GM23338 (cell line): ENCODE data around the gene CUL7.

Experiments used
- CREB1 ChIP-seq: fragments of 250-450 bp; sonication (Bioruptor Pico); IDR thresholded peaks from 2 replicates; pipeline ENCODE4 v1.5.0; 2020; ENCODE audit warnings: low read depth, mild to moderate bottlenecking, moderate library complexity
- EZH2 ChIP-seq: fragments of 200-600 bp; sonication (generic); IDR thresholded peaks from one replicate; pipeline ENCODE4 v1.8.0; 2017; ENCODE audit warnings: antibody characterized with exemption, mild to moderate bottlenecking, low read depth; ENCODE audit not compliant: unreplicated experiment
- EZH2phosphoT487 ChIP-seq: fragments of 200-600 bp; sonication (generic); IDR thresholded peaks from one replicate; pipeline ENCODE4 v1.8.1; 2018; ENCODE audit warnings: antibody characterized with exemption; ENCODE audit not compliant: unreplicated experiment
- JUNB ChIP-seq: IDR thresholded peaks from one replicate; pipeline ENCODE4 v1.6.1; 2016; ENCODE audit warnings: antibody characterized with exemption; ENCODE audit not compliant: unreplicated experiment
- NANOG ChIP-seq: IDR thresholded peaks from 2 replicates; pipeline ENCODE4 v1.6.1; 2016; ENCODE audit warnings: antibody characterized with exemption, borderline replicate concordance
- POLR2AphosphoS5 ChIP-seq: IDR thresholded peaks from 2 replicates; pipeline ENCODE4 v1.6.1; 2016; ENCODE audit warnings: antibody characterized with exemption, low read depth
- STAT1 ChIP-seq: IDR thresholded peaks from one replicate; pipeline ENCODE4 v1.6.1; 2016; ENCODE audit warnings: antibody characterized with exemption; ENCODE audit not compliant: unreplicated experiment
- ZNF114 ChIP-seq: fragments of 250-450 bp; sonication (Bioruptor Pico); IDR thresholded peaks from 2 replicates; pipeline ENCODE4 v1.5.0; 2020; ENCODE audit warnings: mild to moderate bottlenecking, moderate library complexity
- ZNF331 ChIP-seq: fragments of 250-450 bp; sonication (Bioruptor Pico); IDR thresholded peaks from 2 replicates; pipeline ENCODE4 v1.5.0; 2020; ENCODE audit warnings: low read depth, mild to moderate bottlenecking, moderate library complexity
- TF ChIP-seq, protein P1 (sequence below), 2 experiments: fragments of 200-600 bp in 1 of 2; sonication (generic) in 1 of 2; conservative IDR thresholded peaks; 2 replicates each; pipeline versions ENCODE4 v1.5.1 to v1.6.1; 2016 to 2017; ENCODE audit warnings: antibody characterized with exemption in 2 of 2, low read depth in 2 of 2, mild to moderate bottlenecking in 2 of 2, moderate library complexity in 1 of 2
- TF ChIP-seq, protein P2 (sequence below): IDR thresholded peaks from one replicate; pipeline ENCODE4 v1.6.1; 2018; ENCODE audit warnings: antibody characterized with exemption; ENCODE audit not compliant: unreplicated experiment
- TF ChIP-seq, protein P3 (sequence below): fragments of 250-450 bp; sonication (Bioruptor Pico); IDR thresholded peaks from 2 replicates; pipeline ENCODE4 v1.5.0; 2020; ENCODE audit warnings: mild to moderate bottlenecking, moderate library complexity
- TF ChIP-seq, protein P4 (sequence below): IDR thresholded peaks from 2 replicates; pipeline ENCODE4 v1.6.1; 2016; ENCODE audit warnings: antibody characterized with exemption

DNA sequence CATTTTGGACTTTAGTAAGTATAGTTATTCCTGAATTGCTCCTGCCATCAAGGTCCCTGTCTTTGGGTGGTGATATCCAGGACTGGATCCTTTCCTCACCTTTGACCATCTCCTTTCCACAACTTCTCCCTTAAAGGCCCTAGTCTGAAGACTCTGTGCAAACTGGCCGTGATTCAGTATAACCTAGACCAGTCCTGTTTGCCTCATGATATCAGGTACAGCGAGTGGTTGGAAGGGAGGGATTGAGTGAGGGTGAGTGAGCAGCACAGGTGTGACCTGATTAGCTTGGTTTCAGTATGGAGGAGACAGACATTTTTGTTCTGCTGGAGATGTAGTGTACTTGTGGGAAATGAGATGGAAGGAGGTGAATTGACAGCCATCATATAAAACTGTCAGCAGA lies 34.5 kb downstream of the CUL7 start:
- no peak for TF ChIP-seq POLR2AphosphoS5
- no peak for TF ChIP-seq EZH2
- TF ChIP-seq, protein P1, sequence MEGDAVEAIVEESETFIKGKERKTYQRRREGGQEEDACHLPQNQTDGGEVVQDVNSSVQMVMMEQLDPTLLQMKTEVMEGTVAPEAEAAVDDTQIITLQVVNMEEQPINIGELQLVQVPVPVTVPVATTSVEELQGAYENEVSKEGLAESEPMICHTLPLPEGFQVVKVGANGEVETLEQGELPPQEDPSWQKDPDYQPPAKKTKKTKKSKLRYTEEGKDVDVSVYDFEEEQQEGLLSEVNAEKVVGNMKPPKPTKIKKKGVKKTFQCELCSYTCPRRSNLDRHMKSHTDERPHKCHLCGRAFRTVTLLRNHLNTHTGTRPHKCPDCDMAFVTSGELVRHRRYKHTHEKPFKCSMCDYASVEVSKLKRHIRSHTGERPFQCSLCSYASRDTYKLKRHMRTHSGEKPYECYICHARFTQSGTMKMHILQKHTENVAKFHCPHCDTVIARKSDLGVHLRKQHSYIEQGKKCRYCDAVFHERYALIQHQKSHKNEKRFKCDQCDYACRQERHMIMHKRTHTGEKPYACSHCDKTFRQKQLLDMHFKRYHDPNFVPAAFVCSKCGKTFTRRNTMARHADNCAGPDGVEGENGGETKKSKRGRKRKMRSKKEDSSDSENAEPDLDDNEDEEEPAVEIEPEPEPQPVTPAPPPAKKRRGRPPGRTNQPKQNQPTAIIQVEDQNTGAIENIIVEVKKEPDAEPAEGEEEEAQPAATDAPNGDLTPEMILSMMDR (conservative IDR thresholded peaks at IDR 0.05; ENCODE audit: low read depth in 2 of 2), result no peak
- no peak for TF ChIP-seq EZH2phosphoT487
- no peak for TF ChIP-seq JUNB
- TF ChIP-seq, protein P2, sequence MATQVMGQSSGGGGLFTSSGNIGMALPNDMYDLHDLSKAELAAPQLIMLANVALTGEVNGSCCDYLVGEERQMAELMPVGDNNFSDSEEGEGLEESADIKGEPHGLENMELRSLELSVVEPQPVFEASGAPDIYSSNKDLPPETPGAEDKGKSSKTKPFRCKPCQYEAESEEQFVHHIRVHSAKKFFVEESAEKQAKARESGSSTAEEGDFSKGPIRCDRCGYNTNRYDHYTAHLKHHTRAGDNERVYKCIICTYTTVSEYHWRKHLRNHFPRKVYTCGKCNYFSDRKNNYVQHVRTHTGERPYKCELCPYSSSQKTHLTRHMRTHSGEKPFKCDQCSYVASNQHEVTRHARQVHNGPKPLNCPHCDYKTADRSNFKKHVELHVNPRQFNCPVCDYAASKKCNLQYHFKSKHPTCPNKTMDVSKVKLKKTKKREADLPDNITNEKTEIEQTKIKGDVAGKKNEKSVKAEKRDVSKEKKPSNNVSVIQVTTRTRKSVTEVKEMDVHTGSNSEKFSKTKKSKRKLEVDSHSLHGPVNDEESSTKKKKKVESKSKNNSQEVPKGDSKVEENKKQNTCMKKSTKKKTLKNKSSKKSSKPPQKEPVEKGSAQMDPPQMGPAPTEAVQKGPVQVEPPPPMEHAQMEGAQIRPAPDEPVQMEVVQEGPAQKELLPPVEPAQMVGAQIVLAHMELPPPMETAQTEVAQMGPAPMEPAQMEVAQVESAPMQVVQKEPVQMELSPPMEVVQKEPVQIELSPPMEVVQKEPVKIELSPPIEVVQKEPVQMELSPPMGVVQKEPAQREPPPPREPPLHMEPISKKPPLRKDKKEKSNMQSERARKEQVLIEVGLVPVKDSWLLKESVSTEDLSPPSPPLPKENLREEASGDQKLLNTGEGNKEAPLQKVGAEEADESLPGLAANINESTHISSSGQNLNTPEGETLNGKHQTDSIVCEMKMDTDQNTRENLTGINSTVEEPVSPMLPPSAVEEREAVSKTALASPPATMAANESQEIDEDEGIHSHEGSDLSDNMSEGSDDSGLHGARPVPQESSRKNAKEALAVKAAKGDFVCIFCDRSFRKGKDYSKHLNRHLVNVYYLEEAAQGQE, result no peak
- TF ChIP-seq, protein P3, sequence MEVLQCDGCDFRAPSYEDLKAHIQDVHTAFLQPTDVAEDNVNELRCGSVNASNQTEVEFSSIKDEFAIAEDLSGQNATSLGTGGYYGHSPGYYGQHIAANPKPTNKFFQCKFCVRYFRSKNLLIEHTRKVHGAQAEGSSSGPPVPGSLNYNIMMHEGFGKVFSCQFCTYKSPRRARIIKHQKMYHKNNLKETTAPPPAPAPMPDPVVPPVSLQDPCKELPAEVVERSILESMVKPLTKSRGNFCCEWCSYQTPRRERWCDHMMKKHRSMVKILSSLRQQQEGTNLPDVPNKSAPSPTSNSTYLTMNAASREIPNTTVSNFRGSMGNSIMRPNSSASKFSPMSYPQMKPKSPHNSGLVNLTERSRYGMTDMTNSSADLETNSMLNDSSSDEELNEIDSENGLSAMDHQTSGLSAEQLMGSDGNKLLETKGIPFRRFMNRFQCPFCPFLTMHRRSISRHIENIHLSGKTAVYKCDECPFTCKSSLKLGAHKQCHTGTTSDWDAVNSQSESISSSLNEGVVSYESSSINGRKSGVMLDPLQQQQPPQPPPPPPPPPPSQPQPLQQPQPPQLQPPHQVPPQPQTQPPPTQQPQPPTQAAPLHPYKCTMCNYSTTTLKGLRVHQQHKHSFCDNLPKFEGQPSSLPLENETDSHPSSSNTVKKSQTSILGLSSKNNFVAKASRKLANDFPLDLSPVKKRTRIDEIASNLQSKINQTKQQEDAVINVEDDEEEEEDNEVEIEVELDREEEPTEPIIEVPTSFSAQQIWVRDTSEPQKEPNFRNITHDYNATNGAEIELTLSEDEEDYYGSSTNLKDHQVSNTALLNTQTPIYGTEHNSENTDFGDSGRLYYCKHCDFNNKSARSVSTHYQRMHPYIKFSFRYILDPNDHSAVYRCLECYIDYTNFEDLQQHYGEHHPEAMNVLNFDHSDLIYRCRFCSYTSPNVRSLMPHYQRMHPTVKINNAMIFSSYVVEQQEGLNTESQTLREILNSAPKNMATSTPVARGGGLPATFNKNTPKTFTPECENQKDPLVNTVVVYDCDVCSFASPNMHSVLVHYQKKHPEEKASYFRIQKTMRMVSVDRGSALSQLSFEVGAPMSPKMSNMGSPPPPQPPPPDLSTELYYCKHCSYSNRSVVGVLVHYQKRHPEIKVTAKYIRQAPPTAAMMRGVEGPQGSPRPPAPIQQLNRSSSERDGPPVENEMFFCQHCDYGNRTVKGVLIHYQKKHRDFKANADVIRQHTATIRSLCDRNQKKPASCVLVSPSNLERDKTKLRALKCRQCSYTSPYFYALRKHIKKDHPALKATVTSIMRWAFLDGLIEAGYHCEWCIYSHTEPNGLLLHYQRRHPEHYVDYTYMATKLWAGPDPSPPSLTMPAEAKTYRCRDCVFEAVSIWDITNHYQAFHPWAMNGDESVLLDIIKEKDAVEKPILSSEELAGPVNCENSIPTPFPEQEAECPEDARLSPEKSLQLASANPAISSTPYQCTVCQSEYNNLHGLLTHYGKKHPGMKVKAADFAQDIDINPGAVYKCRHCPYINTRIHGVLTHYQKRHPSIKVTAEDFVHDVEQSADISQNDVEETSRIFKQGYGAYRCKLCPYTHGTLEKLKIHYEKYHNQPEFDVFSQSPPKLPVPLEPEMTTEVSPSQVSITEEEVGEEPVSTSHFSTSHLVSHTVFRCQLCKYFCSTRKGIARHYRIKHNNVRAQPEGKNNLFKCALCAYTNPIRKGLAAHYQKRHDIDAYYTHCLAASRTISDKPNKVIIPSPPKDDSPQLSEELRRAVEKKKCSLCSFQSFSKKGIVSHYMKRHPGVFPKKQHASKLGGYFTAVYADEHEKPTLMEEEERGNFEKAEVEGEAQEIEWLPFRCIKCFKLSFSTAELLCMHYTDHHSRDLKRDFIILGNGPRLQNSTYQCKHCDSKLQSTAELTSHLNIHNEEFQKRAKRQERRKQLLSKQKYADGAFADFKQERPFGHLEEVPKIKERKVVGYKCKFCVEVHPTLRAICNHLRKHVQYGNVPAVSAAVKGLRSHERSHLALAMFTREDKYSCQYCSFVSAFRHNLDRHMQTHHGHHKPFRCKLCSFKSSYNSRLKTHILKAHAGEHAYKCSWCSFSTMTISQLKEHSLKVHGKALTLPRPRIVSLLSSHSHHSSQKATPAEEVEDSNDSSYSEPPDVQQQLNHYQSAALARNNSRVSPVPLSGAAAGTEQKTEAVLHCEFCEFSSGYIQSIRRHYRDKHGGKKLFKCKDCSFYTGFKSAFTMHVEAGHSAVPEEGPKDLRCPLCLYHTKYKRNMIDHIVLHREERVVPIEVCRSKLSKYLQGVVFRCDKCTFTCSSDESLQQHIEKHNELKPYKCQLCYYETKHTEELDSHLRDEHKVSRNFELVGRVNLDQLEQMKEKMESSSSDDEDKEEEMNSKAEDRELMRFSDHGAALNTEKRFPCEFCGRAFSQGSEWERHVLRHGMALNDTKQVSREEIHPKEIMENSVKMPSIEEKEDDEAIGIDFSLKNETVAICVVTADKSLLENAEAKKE (CRISPR knock-in tag), result no peak
- no peak for TF ChIP-seq ZNF331 (CRISPR knock-in tag)
- no peak for TF ChIP-seq CREB1
- TF ChIP-seq, protein P4, sequence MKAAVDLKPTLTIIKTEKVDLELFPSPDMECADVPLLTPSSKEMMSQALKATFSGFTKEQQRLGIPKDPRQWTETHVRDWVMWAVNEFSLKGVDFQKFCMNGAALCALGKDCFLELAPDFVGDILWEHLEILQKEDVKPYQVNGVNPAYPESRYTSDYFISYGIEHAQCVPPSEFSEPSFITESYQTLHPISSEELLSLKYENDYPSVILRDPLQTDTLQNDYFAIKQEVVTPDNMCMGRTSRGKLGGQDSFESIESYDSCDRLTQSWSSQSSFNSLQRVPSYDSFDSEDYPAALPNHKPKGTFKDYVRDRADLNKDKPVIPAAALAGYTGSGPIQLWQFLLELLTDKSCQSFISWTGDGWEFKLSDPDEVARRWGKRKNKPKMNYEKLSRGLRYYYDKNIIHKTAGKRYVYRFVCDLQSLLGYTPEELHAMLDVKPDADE, result no peak
- TF ChIP-seq STAT1, result no peak
- TF ChIP-seq NANOG, result no peak
- TF ChIP-seq ZNF114 (CRISPR knock-in tag), result no peak
